CD4-positive, alpha-beta T cell treated with Interleukin-21 for 1 hour (primary cell): ENCODE results near the gene FRMPD4.

Experiments used
- DNase-seq: peaks from one replicate; pipeline ENCODE4 v3.0.0-alpha.2; 2020

Gene FRMPD4

GRCh38 chrX:12307961-12308360 lies 169.7 kb downstream of the FRMPD4 start:
- DNase-seq: no peak

GRCh38 chrX:12308420-12308819 lies 170.1 kb downstream of the FRMPD4 start:
- DNase-seq: no peak

- DNase-seq: no peak
These were observed 170.9 kb downstream of the FRMPD4 start for GRCh38 chrX:12309040-12309743.

GRCh38 chrX:12309744-12310076 lies 171.4 kb downstream of the FRMPD4 start:
- DNase-seq: no peak

- no peak for DNase-seq
These were observed 176.4 kb downstream of the FRMPD4 start for GRCh38 chrX:12314651-12315050.

GRCh38 chrX:12315526-12315925 lies 177.3 kb downstream of the FRMPD4 start:
- DNase-seq: no peak

GRCh38 chrX:12319003-12319519 lies 180.8 kb downstream of the FRMPD4 start:
- no peak for DNase-seq

- no peak for DNase-seq
These were observed 181.7 kb downstream of the FRMPD4 start for GRCh38 chrX:12319992-12320391.

GRCh38 chrX:12322031-12322430 lies 183.8 kb downstream of the FRMPD4 start:
- DNase-seq: no peak

GRCh38 chrX:12325171-12325570 lies 186.9 kb downstream of the FRMPD4 start:
- DNase-seq: no peak

GRCh38 chrX:12327836-12328235 lies 189.6 kb downstream of the FRMPD4 start:
- DNase-seq: no peak

GRCh38 chrX:12329476-12329875 lies 191.2 kb downstream of the FRMPD4 start:
- no peak for DNase-seq

GRCh38 chrX:12330841-12331240 lies 192.6 kb downstream of the FRMPD4 start:
- no peak for DNase-seq

GRCh38 chrX:12332786-12333347 lies 194.6 kb downstream of the FRMPD4 start:
- DNase-seq: no peak

GRCh38 chrX:12339921-12340320 lies 201.6 kb downstream of the FRMPD4 start:
- DNase-seq: no peak

GRCh38 chrX:12344954-12345353 lies 206.7 kb downstream of the FRMPD4 start:
- DNase-seq: no peak

- DNase-seq: no peak
These were observed 210.9 kb downstream of the FRMPD4 start for GRCh38 chrX:12349201-12349600.

GRCh38 chrX:12352922-12353321 lies 214.6 kb downstream of the FRMPD4 start:
- DNase-seq: no peak

GRCh38 chrX:12360383-12360782 lies 222.1 kb downstream of the FRMPD4 start:
- DNase-seq: no peak

GRCh38 chrX:12360986-12361598 lies 222.8 kb downstream of the FRMPD4 start:
- no peak for DNase-seq

- no peak for DNase-seq
These were observed 224.9 kb downstream of the FRMPD4 start for GRCh38 chrX:12363216-12363615.

- no peak for DNase-seq
These were observed 228.2 kb downstream of the FRMPD4 start for GRCh38 chrX:12366440-12366839.

- DNase-seq: no peak
These were observed 229.0 kb downstream of the FRMPD4 start for GRCh38 chrX:12367254-12367653.

GRCh38 chrX:12370497-12370986 lies 232.3 kb downstream of the FRMPD4 start:
- no peak for DNase-seq
